Peyer's patch (tissue), 4 donors: ENCODE data around the gene CD1E. TPM values are rescaled to one million over a fixed set of nuclear protein-coding genes. Genes with fewer than 3 reads are reported as not detected.

Source experiments
- DNase-seq, 3 donors: peaks; one replicate each; pipeline ENCODE4 v3.0.0-alpha.2; 2017 to 2019
- H3K27ac ChIP-seq, 4 donors: fragments of 200-600 bp; sonication (generic); one replicate each; pipeline ENCODE4 v1.5.1; 2016 to 2019
- H3K27me3 ChIP-seq, 2 donors: fragments of 200-600 bp; sonication (generic); one replicate each; pipeline ENCODE4 v1.5.1; 2019
- H3K36me3 ChIP-seq, 3 donors: fragments of 200-600 bp; sonication (generic); one replicate each; pipeline ENCODE4 v1.5.1; 2016 to 2019
- H3K4me1 ChIP-seq, 4 donors: fragments of 200-600 bp; sonication (generic); one replicate each; pipeline ENCODE4 v1.5.1; 2016 to 2019
- H3K4me3 ChIP-seq, 4 donors: fragments of 200-600 bp; sonication (generic); 1 replicate in 3 of 4; 2 replicates in 1 of 4; pipeline ENCODE4 v1.5.1; 2016 to 2019; ENCODE audit warnings: mild to moderate bottlenecking in 1 of 4
- H3K9me3 ChIP-seq, 4 donors: fragments of 200-600 bp; sonication (generic); one replicate each; pipeline ENCODE4 v1.5.1; 2016 to 2019; ENCODE audit warnings: mild to moderate bottlenecking in 1 of 4
- CTCF ChIP-seq, 6 experiments: fragments of 450-650 bp in 4 of 6; fragments of 200-600 bp in 2 of 6; sonication (generic) in 1 of 6; IDR thresholded peaks; one replicate each; pipeline ENCODE4 v1.5.1; 2017 to 2019; ENCODE audit warnings: antibody characterized with exemption in 6 of 6, mild to moderate bottlenecking in 3 of 6, moderate library complexity in 1 of 6
- POLR2A ChIP-seq, 2 donors: fragments of 450-650 bp; IDR thresholded peaks; one replicate each; pipeline ENCODE4 v1.5.1; 2017; ENCODE audit warnings: antibody characterized with exemption in 2 of 2, mild to moderate bottlenecking in 2 of 2, moderate library complexity in 2 of 2
- total RNA-seq, 4 donors: library from RNA; depleted of rRNA; stranded (reverse); fragments of >200 nt; gene quantifications; one replicate each; pipeline ENCODE4 v1.1.0, GENCODE V29; 2016

The CD1E gene
- total RNA-seq, 4 donors from 2014 or later, result not detected

GRCh38 chr1:158354255-158354654 lies 561 bp downstream of the CD1E start:
- no peak overlapping the region for H3K27ac ChIP-seq
- no peaks in the 10 kb centered on the region for H3K4me1 ChIP-seq
- no peaks in the 10 kb centered on the region for H3K9me3 ChIP-seq
- DNase-seq, result no peak
- H3K36me3 ChIP-seq, result no peaks in the 10 kb centered on the region
- TF ChIP-seq POLR2A (IDR thresholded peaks at IDR 0.05), result no peak
- no peak for TF ChIP-seq CTCF (IDR thresholded peaks at IDR 0.05)
- H3K4me3 ChIP-seq, result no peak overlapping the region
- no peaks in the 10 kb centered on the region for H3K27me3 ChIP-seq

- H3K9me3 ChIP-seq, result no peaks in the 10 kb centered on the region
- TF ChIP-seq CTCF (IDR thresholded peaks at IDR 0.05), result no peak
- no peak for TF ChIP-seq POLR2A (IDR thresholded peaks at IDR 0.05)
- H3K4me3 ChIP-seq, result no peak overlapping the region
- no peaks in the 10 kb centered on the region for H3K4me1 ChIP-seq
- H3K36me3 ChIP-seq, result no peaks in the 10 kb centered on the region
- DNase-seq, result no peak
- no peaks in the 10 kb centered on the region for H3K27me3 ChIP-seq
- H3K27ac ChIP-seq, result no peak overlapping the region
Measured at GRCh38 chr1:158355773-158356285, 2.1 kb downstream of the CD1E start.

GRCh38 chr1:158356616-158357015 lies 2.9 kb downstream of the CD1E start:
- no peaks in the 10 kb centered on the region for H3K27me3 ChIP-seq
- no peaks in the 10 kb centered on the region for H3K36me3 ChIP-seq
- DNase-seq, result no peak
- H3K4me3 ChIP-seq, result no peak overlapping the region
- no peak overlapping the region for H3K27ac ChIP-seq
- H3K4me1 ChIP-seq, result no peaks in the 10 kb centered on the region
- TF ChIP-seq POLR2A (IDR thresholded peaks at IDR 0.05) (no peak), CTCF (IDR thresholded peaks at IDR 0.05) (no peak)
- no peaks in the 10 kb centered on the region for H3K9me3 ChIP-seq

- Histone ChIP-seq H3K27ac (no peak overlapping the region), H3K4me1 (no peaks in the 10 kb centered on the region), H3K36me3 (no peaks in the 10 kb centered on the region), H3K9me3 (no peaks in the 10 kb centered on the region), H3K27me3 (no peaks in the 10 kb centered on the region), H3K4me3 (no peak overlapping the region)
- TF ChIP-seq POLR2A (IDR thresholded peaks at IDR 0.05) (no peak), CTCF (IDR thresholded peaks at IDR 0.05) (no peak)
- DNase-seq, result no peak
Measured at GRCh38 chr1:158357441-158357840, 3.7 kb downstream of the CD1E start.

- DNase-seq, result no peak
- H3K27me3 ChIP-seq, result no peaks in the 10 kb centered on the region
- no peaks in the 10 kb centered on the region for H3K36me3 ChIP-seq
- TF ChIP-seq POLR2A (IDR thresholded peaks at IDR 0.05) (no peak), CTCF (IDR thresholded peaks at IDR 0.05) (no peak)
- H3K27ac ChIP-seq, result no peak overlapping the region
- no peaks in the 10 kb centered on the region for H3K9me3 ChIP-seq
- no peak overlapping the region for H3K4me3 ChIP-seq
- H3K4me1 ChIP-seq, result no peaks in the 10 kb centered on the region
Measured at GRCh38 chr1:158362482-158362881, 8.8 kb downstream of the CD1E start.

- Histone ChIP-seq H3K4me3 (no peak overlapping the region), H3K9me3 (no peaks in the 10 kb centered on the region), H3K27ac (no peak overlapping the region), H3K27me3 (no peaks in the 10 kb centered on the region), H3K36me3 (no peaks in the 10 kb centered on the region), H3K4me1 (no peaks in the 10 kb centered on the region)
- DNase-seq, result no peak
- TF ChIP-seq POLR2A (IDR thresholded peaks at IDR 0.05), result no peak
- no peak for TF ChIP-seq CTCF (IDR thresholded peaks at IDR 0.05)
Measured at GRCh38 chr1:158362941-158363340, 9.2 kb downstream of the CD1E start.
